HG03095 (cell line): ENCODE results near the gene SURF6.
A peak's percentile ranks its signal among the peaks of the same experiment; 100 is the strongest.
"Not testable (repeated sequence)": the region's sequence is repeated elsewhere in the genome, so short reads cannot be mapped to it uniquely, and the experiment has no call there.

Source experiments
- ATAC-seq: cut with Tn5 transposase; IDR thresholded peaks from one replicate; pipeline ENCODE4 v1.9.1; 2021; ENCODE audit warnings: moderate library complexity; ENCODE audit not compliant: unreplicated experiment

SURF6 gene

DNA sequence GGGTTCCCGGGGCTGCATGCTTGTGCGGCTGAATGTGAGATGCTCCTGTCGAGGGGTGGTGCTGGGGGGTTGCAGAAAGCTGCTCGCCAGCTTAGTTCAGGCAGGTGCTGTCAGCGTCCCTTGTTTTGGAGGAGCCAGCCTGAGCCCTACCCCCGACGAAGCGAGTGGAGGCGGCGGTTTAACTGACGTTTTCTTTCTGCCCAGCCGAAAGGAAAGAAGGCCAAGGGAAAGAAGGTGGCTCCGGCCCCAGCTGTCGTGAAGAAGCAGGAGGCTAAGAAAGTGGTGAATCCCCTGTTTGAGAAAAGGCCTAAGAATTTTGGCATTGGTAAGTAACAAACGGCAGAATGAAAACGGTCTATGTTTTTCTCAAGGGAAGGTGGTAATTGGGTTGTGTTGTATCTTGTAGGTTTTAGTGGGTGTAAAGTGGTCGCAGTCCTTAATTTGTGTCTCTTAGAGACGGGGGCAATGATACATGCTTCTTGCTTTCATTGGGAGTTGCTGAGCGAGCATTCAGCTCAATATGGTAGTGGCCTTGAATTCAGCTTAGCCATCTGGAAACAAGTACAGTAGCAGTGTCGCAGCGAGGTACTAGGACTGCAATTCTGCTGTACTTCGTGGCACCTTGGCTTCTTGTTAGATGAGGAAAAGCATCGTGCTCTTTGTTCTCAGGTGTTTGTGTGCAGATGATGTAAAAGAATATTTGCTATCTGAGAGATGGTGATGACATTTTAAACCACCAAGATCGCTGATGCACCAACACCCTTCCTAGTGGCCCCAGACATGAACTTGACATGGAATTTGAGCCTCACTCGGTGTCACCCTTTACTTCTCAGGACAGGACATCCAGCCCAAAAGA, 13.0 kb upstream of the SURF6 start:
- ATAC-seq = no peak

DNA sequence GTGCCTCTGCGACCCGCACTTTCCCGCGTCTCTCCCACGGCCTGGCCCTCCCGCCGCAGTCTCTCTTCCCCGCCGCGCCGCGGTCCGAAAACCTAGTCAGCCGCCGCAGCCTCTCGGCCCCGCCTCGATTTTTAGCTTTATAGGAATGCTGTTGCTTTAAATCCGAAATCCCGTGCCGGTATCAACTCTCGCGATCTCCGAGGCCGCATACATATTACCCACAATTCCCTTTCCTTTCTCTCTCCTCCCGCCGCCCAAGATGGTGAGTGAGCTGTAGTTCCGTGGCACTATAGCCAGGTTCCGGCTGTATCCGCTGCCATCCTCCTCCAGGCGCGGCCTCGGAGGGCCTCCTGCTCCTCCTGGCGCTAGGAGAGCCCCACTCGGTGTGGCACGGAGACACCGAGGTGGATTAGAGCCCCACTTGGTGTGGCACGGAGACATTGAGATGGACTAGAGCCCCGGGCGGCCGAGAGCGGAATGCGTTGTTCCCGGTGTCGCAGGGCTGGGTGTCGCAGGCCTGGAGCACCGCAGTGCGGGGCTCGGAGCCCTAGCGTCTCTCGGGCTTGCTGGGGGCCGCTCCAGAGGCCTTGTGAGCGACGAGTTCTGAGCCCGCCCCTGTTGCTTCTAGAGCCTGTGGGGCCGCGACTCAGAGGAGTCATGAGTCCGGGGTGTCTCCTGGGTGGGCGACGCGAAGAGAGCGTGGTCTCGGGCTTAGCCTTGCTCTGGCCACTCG, 12.2 kb upstream of the SURF6 start, which contains the start of the genes MED22 and RPL7A:
Gene MED22 (minus strand): TSS at position 147 of the 733 bp plus-strand sequence. CDS start 1,469 bp downstream, outside the sequence.
Gene RPL7A (plus strand): TSS at position 234 of the 733 bp plus-strand sequence. CDS start 26 bp downstream, at position 260.
- ATAC-seq = peak; percentile 70

DNA sequence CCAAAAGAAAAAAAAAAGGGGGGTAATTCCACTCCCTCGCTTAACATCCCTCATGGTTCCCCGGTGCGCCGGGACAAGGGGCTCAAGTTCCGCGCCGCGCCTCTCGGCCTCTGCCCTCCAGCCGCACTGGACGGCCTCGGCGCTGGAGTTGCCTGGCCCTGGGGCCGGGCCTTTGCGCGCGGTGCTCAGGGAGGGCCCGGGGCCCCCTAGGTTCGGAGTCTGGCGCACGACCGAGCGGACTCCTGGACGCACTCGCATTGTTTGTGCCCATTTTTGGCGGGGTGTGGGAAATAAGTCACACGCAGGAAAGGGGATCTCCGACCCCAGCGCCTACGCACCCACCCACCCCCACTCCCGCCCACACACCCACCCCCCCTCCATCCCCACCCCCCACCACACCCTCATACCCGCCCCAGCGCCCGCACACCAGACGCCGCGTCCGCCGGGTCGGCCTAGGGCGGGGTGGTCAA, 11.6 kb upstream of the SURF6 start:
- peak; percentile 32 for ATAC-seq

DNA sequence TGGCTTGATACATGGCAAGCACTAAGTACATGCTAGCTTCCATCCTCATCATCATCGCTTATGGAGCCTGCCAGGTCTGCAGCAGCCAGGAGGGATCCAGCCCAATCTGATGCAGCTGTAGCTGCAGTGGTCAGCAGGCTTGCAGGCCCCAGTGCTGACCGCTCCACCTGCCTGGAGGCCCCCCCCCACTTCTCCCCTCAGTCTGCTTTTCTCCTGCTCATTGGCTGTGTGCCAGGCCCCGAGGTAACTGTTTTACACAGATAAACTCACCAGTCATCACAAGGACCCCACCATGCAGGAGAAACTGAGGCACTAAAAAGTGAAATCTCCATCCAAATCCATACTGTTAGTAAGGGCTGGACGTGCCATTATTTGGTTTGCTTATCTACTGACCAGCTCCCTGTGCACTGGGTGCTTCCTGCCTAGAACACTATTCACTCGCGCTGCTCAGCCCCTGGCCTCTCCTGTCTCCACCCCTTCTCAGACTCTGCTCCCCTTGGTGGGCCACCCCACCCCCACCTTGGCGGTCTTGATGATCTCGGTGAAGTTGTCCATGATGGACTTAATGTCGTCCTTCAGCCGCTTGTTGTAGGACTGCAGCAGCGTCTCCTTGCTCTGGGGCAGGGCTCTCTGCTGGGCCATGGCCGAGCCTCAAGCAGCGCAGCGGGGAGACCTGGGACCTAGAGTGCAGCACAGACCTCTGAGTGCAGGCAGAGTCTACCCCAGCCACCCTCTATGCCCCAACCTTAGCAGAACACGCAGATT, 10.2 kb upstream of the SURF6 start:
- ATAC-seq = no peak

DNA sequence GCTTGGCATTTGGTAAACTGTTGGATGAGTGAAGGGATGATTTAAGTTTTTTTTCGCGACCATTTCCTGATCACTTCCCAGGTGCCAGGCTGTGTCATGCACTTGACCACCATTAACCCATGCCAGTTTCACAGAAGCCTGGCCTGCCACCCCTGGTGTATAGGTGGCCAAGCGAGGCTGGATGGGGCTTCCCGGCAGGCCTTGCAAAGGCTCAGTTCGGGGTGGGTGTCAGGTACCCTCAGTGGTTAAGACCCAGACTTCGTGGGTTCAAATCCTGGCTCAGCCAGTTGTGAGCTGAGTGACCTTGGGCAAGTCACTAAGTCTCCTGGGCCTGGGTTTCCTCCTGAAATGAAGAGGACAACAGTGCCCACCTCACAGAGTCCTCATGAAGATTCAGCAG, 9.6 kb upstream of the SURF6 start:
- ATAC-seq = no peak

DNA sequence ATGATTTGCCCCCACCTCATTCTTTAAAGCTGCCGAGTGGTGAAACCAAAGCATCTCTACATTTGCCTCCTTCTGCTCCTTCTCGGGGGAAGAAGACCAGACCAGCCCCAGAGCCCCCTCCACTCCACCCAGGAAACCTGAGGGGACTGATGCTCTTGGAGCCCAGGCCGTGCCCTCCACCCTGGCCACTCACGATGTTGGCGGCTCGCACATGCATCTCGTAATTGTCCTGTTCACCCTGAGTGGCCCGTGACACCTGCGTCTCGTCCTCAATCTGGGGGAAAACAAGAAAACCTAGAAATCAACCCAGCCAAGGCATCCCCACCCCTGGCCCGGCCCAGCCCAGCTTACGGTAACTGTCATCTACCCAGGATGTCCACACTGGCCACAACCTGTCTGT, 9.0 kb upstream of the SURF6 start:
- no peak for ATAC-seq

DNA sequence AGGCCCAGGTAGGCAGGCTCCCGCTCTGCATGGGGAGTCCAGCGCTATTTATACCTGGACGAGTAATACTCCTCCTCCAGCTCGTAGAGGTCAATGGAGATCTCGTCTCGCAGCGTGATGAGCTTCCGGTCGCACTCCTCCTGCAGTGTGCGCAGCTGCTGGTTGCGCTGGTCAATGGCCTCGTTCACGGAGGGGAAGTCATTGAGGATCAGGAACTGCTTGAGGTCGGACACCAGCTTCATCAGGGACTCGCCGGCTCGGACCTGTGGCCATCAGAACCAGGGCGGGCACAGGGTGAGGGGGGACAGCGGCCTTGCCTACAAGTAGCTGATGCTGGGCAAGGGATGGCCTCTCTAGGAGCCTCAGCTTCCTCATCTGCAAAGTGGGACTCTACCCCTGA, 8.1 kb upstream of the SURF6 start:
- no peak for ATAC-seq

DNA sequence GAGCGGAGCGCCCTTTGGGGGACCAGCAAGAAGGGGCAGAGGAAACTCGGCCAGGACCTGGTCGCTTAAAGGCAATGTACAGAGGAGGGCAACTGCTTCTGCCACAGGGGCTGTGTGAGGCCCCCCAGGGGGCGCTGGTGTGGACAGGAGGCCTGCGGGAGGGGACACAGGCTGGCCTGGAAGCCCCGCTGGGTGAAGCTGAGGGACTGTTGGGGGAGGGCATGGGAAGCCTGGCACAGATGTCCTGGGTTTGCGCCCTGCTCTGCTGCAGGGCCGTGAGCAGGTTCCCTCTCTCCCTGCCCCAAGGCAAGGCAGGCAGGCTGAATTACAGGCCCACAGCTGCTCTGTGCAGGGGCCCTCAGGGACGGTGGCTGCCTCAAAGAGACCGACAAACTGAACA, 6.6 kb upstream of the SURF6 start:
- no peak for ATAC-seq

DNA sequence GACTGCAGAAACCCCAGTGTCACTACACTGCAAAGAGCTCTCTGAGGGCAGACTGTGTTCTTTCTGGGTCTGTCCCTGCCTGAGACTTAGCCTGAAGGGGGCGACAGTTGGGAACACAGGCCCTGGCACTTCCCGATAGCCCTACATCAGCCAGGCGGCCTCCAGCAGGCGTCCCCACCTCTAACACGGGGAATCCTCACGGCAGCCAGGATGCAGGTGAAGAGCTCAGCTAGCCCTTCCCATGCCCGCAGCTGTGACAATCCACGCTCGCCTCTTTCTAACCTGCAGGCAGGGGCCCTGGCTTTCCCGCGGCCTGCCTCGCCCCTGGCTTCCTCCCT, 6.0 kb upstream of the SURF6 start:
- ATAC-seq = no peak

DNA sequence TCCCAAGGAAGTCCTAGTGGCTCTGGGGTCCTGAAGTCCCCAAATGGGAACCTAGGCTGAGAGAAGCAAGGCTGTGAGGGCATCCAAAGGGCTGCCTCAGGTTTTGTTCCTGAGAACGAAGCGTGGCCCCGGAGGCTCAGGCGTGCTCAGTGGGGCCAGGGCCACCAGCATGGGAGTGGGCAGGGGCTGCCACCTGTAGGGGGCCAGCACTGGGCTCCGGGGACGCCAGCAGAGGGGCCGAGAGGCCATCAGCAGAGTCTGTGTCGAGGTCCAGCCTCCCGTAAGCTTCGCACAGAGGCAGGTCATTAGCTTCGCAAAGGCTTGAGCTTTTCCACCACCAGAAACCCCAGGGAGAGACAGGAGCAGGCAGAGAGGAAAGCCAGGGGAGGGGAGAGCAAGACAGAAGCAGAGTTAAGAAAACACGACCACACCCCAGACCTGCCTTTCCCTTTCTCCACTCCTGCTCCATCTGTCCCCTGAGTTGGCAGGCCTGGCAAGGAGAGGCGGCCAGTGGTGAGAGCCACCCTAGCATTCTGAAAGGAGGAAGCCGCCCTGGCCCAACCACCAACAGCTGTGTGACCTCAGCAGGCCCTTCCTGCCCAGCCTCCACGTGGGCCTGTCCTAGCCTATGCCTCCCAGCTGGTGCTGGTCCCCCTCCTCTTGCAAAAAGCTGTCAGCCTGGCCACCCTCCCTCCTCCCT, 5.5 kb upstream of the SURF6 start:
- no peak for ATAC-seq

DNA sequence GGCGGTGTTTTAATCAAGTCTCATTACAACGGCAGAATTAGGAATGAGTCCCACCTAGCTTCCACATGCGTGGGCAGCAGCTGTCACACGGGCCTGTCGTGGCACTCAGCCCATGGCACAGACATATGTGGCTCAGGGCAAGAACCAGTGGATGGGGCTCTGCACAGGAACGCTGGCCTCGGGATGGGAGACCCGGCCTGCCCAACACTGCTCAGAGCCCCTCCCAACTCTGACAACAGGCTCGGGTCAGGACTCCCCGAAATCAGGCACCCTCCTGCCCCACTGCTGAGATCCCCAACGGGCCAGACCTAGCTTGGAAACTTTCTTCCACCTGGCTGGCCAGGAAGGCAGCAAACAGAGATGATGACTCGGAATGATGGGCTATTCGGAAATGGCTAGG, 4.9 kb upstream of the SURF6 start:
- no peak for ATAC-seq

DNA sequence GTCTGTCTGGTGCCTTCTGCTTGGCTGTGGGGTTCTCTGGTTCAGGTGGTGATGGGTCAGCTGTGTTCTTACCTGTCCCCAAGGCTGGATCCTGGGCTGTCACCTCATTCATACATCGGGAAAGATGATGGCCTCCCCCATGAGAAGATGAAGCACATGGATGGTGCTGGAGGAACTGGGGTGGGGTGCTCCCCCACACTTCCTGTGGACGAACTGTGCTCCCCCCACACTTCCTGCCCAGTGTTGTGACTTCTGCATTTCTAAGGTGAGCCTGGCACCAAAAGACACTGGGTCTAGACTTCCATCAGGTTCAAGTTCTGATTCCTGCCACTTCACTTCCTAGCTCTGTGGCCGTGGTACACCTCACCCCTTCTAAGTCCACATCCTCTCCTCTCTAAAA, 4.3 kb upstream of the SURF6 start:
- ATAC-seq = no peak

DNA sequence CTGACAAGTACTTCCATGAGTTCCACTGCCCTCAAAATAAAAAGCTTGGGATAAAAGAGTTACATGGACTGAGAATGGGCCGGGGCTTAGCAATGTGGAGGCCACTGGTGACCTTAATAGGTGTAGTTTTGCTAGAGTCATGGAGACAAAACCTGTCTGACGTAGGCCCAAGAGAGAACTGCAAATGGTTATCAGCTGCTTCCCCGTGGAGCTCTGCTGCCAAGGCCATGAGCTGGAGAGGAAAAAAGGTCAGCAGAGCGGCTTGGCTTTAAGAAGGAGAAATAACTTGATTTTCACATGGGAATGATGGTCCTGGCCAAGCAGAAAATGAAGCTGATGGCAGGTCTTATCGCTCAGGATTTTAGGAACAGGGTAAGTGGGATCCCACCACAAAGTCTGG, 3.7 kb upstream of the SURF6 start:
- ATAC-seq = no peak

DNA sequence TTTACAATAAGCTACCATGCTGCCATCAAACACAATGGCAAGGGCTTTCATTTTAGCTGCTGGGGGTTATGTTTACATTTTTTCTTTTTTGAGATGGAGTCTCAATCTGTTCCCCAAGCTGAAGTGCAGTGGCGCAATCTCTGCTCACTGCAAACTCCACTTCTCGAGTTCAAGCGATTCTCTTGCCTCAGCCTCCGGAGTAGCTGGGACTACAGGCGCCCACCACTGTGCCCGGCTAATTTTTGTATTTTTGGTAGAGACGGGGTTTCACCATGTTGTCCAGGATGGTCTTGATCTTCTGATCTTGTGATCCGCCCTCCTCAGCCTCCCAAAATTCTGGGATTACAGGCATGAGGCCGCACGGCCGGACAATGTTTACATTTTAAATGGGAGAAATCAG, 1.1 kb downstream of the SURF6 start:
- ATAC-seq = not testable (repeated sequence)

DNA sequence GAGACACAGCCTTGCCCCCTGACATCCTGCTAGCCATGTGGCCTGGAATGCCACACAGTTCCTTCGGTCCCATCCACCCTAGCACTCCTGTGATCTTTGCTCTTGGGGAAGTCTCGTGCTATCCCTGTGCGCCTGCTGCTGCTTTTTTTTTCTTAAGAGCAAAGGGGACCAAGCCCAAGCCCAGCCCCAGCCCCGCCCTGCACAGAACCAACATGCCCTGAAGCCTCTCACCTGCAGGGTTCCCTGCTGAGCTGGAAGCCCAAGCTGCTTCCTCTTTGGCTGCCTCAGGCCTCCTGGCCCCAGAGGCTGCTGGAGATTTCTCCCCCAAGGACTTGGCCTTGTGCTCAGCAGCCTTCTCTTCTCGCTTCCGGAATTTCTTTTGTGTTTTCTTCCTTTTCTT, 1.8 kb downstream of the SURF6 start:
- ATAC-seq = no peak

DNA sequence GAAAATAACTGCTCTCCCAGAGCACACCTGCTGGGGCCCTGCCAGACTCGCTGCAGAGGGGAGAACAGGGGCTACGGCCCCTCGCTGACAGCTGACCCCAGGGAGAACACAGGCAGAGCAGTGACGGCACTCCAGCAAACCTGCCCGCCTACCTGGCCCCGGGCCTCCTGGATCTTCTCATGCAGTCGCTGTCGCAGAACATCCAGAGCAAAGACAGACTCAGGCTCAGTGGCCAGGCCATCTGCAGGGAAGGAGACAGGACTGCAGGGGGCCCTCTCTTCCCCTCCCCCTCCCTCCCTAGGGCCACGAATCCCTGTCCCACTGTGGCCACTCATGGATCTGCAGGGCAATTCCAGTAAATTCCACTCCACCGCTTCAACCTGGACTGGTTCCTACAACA, 2.4 kb downstream of the SURF6 start:
- ATAC-seq = no peak

DNA sequence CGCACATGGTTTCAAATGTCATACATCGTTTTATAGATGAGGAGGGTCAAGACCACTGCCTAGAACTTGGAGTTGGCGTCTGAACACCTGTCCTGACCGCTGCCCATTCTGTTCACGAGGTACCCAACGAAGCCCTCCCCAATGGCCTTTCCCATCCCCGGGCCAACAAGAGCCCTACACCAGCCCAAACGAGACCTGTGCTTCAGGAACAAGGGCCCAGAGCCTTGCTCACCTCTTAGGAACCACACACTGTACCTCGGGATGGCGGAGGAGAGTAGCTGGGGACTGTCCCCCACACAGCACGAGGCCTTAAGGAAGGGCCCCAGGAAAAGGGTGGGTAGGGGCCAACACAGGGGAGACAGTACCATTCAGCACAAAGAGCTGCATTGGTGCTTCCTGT, 3.0 kb downstream of the SURF6 start:
- ATAC-seq = no peak

DNA sequence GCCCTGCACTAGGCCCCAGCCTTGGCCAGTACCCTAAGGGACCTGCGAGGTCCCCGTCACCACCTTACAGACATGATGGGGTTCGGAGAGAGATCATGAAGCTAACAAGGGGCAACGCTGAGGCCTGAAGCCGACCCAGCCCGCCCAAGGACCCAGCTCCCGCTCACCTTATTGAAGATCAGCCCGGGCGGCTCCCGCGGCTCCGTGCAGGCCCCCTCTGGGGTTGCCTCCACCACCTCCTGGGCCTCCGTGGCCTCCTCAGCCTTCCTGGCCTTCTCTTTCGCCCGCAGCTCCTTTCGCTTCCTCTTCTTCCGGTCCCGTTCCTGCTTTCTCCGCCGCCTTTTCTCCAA, 3.6 kb downstream of the SURF6 start:
- ATAC-seq = no peak

DNA sequence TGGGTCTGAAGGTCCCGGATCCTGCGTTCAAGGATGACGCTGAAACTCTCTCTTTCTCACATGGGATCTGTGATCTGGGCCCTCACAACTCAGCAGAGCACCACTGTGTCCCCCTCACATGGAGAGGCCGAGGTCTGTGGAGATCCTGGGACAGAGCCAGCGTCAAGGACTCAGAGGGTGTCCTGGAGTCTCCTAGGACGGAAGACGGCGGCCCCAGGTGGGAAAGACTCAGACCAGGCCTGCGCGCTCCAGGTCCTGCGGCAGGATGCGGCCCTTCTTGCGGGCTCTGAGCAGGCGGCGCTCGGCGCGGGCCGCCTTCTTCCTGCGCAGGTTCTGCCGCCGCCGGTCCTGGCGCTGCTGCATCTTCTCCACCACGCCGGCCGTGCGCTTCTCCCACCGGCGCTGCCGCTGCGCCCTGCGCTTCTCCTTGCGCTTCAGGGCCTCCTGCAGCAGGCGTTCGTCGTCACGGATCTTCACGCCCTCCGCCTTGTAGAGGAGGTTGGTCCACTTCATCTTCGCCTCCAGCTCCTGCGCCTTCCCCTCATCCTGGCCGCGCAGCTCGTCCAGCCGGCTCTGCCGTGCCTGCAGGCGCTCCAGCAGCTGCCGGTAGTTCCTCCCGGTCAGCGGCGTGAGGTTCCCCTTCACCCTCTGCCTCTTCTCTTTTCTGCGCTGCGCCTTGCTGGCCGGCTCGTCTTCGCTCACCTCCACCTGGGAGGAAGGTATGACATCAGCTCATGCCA, 4.2 kb downstream of the SURF6 start:
- ATAC-seq = no peak

DNA sequence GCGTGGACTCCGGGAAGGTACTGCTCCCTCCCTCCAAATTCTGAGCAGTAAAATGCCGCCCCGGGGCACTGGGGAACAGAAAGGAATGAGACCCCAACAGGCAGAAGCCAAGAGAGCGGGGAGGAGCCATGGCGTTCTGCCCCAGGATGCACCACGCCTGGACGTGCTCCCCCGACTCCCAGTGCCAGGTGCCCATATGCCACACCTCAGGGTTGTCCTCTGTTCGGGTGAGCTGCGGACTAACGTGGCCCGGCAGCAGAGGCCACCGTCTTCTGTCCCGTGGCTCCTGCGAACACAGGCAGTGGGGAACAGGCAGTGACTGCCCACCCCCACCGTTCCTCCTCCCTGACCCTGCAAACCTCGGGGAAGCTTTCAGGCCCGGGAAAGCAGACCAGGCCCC, 4.8 kb downstream of the SURF6 start:
- no peak for ATAC-seq
